ENCODE measurements around the gene ZNHIT3.

Gene ZNHIT3

DNA sequence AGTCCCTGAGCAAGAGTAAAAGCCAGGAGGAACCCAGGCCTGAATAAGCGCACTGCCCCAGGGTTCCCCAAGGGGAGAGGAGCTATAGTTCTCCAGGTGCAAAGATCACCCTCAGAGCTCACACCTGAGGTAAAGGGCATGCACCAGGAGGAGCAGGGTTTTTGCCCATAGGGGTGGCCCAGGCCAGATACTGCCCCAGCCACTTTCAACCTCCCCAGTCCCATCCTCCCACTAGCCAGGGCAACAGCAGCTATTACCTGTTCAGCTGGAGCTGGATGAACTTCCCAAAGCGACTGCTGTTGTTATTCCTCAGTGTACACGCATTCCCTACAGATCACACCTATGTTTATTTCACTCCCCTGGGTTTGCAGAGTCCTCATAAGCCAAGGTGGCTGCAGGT, 28.4 kb downstream of the ZNHIT3 start:
- DNase-seq = no peak

- DNase-seq = no peak
These were observed 29.4 kb downstream of the ZNHIT3 start for GRCh38 chr17:36515837-36516236.

GRCh38 chr17:36523113-36523512, 36.6 kb downstream of the ZNHIT3 start:
- no peak for DNase-seq

GRCh38 chr17:36524428-36524876, 38.0 kb downstream of the ZNHIT3 start:
- no peak for DNase-seq

GRCh38 chr17:36525113-36525512, 38.6 kb downstream of the ZNHIT3 start:
- no peak for DNase-seq

DNA sequence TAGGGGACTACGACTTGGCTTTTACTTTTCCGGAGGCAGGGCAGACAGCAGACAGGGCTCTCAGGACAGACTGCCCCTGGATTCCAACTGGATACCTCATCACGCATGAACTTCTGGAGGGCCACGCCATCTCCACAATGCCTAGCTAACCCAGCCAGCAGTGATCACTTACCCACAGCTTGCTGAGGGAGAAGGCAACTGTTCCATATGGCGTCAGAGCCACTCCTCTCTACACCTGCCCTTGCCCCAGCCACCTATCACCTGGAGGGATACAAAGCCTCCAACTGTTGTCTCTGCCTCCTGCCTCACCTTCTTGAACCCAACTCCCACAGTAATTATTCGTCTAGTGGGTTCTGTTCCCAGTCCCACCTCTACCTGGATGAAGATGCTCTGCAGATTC, 39.4 kb downstream of the ZNHIT3 start:
- DNase-seq = no peak

- no peak for DNase-seq
These were observed 41.3 kb downstream of the ZNHIT3 start for GRCh38 chr17:36527621-36528250.

DNA sequence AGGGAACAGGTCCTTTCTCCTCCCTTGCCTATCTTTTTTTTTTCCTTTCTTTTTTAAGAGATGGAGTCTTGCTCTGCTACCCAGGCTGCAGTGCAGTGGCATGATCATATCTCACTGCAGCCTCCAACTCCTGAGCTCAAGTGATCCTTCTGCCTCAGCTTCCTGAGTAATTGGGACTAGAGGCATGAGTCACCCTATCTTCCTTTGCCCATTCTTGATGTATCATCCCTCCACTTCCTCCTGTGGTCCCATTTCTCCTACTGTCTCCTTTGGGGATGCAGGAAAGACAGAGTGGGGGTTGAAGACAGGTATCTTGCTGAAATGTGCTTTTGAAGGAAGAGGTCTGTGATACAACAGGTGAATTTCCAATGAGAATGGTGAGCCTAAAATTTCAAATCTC, 42.6 kb downstream of the ZNHIT3 start:
- DNase-seq = peak; percentile 42

GRCh38 chr17:36532435-36532975, 46.0 kb downstream of the ZNHIT3 start:
- no peak for DNase-seq

DNA sequence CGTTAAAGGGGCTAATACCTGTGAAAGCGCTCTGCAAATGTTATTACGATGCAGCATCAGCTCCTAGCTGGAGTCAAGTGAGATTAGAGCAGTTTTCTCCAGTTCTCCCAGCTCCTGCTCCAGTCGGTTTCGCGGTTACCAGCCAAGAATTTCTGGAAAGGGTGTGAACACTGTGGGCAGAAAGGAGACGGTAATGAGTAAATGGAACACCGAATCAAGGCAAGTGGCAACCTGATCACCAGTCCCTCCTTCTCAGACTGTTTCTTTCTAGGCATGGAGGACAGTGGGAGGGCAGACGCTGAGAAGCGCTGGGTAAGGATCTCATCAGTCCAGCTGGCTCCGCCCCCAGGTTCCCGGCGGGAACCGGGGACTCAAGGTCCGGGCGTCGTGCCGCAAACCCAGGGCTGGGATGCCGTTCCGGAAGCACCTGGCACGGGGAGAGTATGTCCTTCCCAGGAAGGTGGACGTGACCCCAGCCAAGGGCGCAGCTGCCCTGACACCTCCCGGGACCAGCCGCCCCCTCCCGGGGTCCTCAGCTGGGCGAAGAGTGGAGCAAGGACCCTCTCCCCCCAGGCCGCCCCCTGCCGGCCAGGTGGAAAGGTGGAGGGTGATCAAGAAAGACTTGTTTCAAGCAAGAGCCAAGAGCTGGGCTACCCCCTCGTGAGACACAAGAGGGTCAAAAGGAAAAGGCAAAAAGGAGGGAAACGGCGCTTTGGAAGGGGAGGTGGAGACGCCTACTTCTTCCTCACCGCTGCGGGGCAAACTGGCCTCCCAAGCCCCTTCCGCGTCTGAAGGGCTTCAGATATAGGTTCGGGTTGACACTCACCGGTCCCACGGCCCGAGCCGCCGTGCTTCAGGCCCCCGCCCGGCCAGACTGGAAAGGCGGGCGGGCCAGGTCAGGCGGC, 47.7 kb downstream of the ZNHIT3 start:
- DNase-seq = peak; percentile 83

DNA sequence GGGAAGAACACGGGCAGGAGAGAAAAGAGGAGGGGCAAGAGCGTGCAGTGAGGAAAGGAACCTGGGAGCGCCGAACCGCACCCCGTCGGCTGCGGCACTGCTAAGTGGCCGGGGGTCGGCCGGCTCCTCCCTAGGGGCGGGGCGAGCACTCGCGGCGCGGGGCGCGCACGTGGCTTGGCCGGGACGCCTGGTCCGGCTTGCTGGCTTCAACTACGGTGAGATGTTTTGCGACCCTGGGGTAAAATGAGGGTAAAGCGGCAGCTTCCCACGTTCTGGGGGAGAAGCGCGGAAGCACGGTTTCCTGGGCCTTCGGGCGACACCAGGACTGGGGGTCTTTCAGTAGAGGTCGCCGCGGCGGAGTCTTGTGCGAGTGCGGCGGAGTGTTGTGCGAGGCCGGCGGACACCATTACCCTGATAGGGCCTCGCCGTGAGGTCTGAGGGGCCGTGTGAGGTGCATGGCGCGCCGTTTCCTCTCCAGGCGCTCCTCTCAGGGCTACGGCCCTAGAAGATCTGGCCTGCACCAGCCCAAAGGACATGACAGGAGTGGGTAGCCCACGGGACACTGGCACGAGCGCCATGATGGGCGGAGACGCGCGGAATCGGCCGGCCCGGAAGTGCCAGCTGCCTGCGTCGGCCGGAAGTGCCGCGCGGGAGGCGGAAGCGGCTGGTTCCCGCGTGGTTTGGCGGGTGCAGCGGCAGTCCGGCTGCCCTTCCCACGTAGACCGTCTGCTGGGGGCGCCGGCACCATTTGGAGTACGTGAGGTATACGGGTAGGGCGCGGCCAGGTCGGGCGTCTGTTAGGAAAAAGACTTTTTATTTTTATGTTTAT, 48.6 kb downstream of the ZNHIT3 start, which contains the start of the genes MYO19 and PIGW:
MYO19 (minus strand) TSS at position 29 of the 829 bp plus-strand sequence. CDS start 2,330 bp downstream, outside the sequence.
PIGW (plus strand) TSS at position 148 of the 829 bp plus-strand sequence. CDS start 2,115 bp downstream, outside the sequence.
- peak; percentile 93 for DNase-seq

DNA sequence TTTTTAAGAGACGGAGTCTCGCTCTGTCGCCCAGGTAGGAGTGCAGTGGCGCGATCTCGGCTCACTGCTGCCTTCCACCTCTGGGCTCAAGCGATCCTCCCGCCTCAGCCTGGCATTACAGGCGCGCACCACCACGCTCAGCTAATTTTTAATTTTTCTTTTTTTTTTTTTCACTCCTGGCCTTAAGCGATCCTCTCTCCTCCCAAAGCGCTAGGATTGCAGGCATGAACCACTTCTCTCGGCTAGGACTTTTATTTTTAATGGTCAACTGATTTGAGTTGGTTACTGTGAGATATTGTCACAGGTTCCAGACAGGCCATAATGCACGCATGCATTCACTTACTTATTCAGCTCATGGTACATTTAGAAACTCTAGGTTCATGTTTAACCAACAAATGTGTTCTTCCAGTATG, 49.2 kb downstream of the ZNHIT3 start:
- DNase-seq = no peak

DNA sequence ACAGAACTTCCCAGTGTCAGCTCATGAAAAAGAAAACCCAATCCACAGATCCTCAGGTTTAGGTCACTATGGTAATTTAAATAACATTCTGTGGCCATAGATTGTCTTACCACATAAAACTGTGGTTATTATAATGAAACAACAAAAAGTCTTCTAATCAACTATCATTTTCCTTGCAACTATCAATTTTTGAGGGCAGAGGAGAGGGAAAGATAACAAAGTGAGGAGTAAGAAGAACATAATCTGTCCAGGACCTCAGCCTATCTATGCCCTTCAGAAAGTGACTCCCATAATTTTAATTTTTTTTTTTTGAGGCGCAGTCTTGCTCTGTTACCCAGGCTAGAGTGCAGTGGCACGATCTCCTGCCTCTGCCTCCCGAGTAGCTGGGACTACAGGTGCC, 54.2 kb downstream of the ZNHIT3 start:
- peak; percentile 94 for DNase-seq

GRCh38 chr17:36542755-36543154, 56.3 kb downstream of the ZNHIT3 start:
- no peak for DNase-seq

- DNase-seq = peak; percentile 78
These were observed 57.5 kb downstream of the ZNHIT3 start for GRCh38 chr17:36544044-36544306.

- peak; percentile 91 for DNase-seq
These were observed 58.0 kb downstream of the ZNHIT3 start, which contains the start of gene GGNBP2 for GRCh38 chr17:36544307-36545076. Gene GGNBP2, plus strand, starts transcription at chr17:36544919. Its CDS starts 806 bp downstream, at chr17:36545725.

- no peak for DNase-seq
These were observed 58.6 kb downstream of the ZNHIT3 start for GRCh38 chr17:36545077-36545464.

Data from hematopoietic multipotent progenitor cell treated with erythropoietin and hydrocortisone succinate and interleukin-3 and kit ligand, for 8 days (in vitro differentiated cells).